Muscle of leg (tissue), 11 donors: ENCODE results near the gene TRAK2. TPM values are rescaled to one million over a fixed set of nuclear protein-coding genes. Genes with fewer than 3 reads are reported as not detected.

Experiments used
- DNase-seq: peaks from one replicate; pipeline ENCODE4 v3.0.0; 2013
- H3K27ac ChIP-seq: one replicate; pipeline ENCODE4 v1.5.1; 2013; ENCODE audit warnings: mild to moderate bottlenecking, low read length, control low read depth
- H3K27me3 ChIP-seq: one replicate; pipeline ENCODE4 v1.6.1; 2013; ENCODE audit warnings: low read length; ENCODE audit not compliant: control insufficient read depth, insufficient read depth
- H3K36me3 ChIP-seq: one replicate; pipeline ENCODE4 v1.6.1; 2013; ENCODE audit warnings: low read length; ENCODE audit not compliant: control insufficient read depth, insufficient read depth
- H3K4me1 ChIP-seq: one replicate; pipeline ENCODE4 v1.6.1; 2013; ENCODE audit warnings: low read length; ENCODE audit not compliant: control insufficient read depth, insufficient read depth
- H3K4me3 ChIP-seq: one replicate; pipeline ENCODE4 v1.5.1; 2013; ENCODE audit warnings: low read length, control low read depth
- H3K9me3 ChIP-seq: replicated peaks from 2 replicates; pipeline ENCODE4 v1.6.1; 2013; ENCODE audit warnings: low read depth, low read length; ENCODE audit not compliant: control insufficient read depth
- WGBS: methylation state at CpG from one replicate; pipeline ENCODE4 v1.1.5; 2013; ENCODE audit warnings: missing lambda C conversion rate; ENCODE audit not compliant: insufficient coverage; 5-methylcytosine and 5-hydroxymethylcytosine counted together
- polyA plus RNA-seq, 8 donors: library from polyadenylated mRNA; unstranded; fragments of 120-200 nt; gene quantifications; one replicate each; pipeline versions ENCODE4 v1.2.1 to v1.2.3, GENCODE V29; 2013; ENCODE audit warnings: inconsistent platforms in 1 of 8, low replicate concordance in 1 of 8; ENCODE audit not compliant: insufficient read length in 8 of 8, insufficient read depth in 1 of 8
- total RNA-seq: library from RNA; stranded (reverse); fragments of 120-200 nt; gene quantifications from one replicate; pipeline ENCODE4 v1.2.4, GENCODE V29; 2013

Gene TRAK2
- total and polyA plus RNA-seq, 9 donors = 18.9 to 33.8 (median 25.7) TPM

- H3K36me3 ChIP-seq = peaks cover 3% of the 10 kb centered on the region
- H3K27ac ChIP-seq = no peak overlapping the region
- no CpG with 5 or more reads among the region's 3 CpGs for WGBS
- no peak overlapping the region for H3K4me3 ChIP-seq
- H3K27me3 ChIP-seq = no peaks in the 10 kb centered on the region
- H3K9me3 ChIP-seq = no peaks in the 10 kb centered on the region
- no peak for DNase-seq
- no peaks in the 10 kb centered on the region for H3K4me1 ChIP-seq
These were observed 30.7 kb downstream of the TRAK2 start for GRCh38 chr2:201420442-201421113.

GRCh38 chr2:201419986-201420385, 31.3 kb downstream of the TRAK2 start:
- 73% methylated on average over 3 of the region's 4 CpGs for WGBS
- H3K27me3 ChIP-seq = no peaks in the 10 kb centered on the region
- H3K36me3 ChIP-seq = peaks cover 3% of the 10 kb centered on the region
- no peak overlapping the region for H3K27ac ChIP-seq
- no peaks in the 10 kb centered on the region for H3K4me1 ChIP-seq
- H3K9me3 ChIP-seq = no peaks in the 10 kb centered on the region
- DNase-seq = no peak
- H3K4me3 ChIP-seq = no peak overlapping the region

- peaks cover 3% of the 10 kb centered on the region for H3K36me3 ChIP-seq
- DNase-seq = no peak
- no peaks in the 10 kb centered on the region for H3K27me3 ChIP-seq
- WGBS = 83% methylated on average over 2 of the region's 3 CpGs
- H3K9me3 ChIP-seq = no peaks in the 10 kb centered on the region
- no peak overlapping the region for H3K27ac ChIP-seq
- H3K4me3 ChIP-seq = no peak overlapping the region
- no peaks in the 10 kb centered on the region for H3K4me1 ChIP-seq
These were observed 32.1 kb downstream of the TRAK2 start for GRCh38 chr2:201419057-201419635.

- no peaks in the 10 kb centered on the region for H3K4me1 ChIP-seq
- WGBS = no CpG with 5 or more reads among the region's 2 CpGs
These were observed 36.1 kb downstream of the TRAK2 start for GRCh38 chr2:201415149-201415548.

GRCh38 chr2:201414099-201415023, 36.9 kb downstream of the TRAK2 start:
- H3K36me3 ChIP-seq = no peaks in the 10 kb centered on the region
- no peaks in the 10 kb centered on the region for H3K4me1 ChIP-seq
- no peak overlapping the region for H3K4me3 ChIP-seq
- no CpG with 5 or more reads among the region's 3 CpGs for WGBS
- H3K27me3 ChIP-seq = no peaks in the 10 kb centered on the region
- DNase-seq = no peak
- no peaks in the 10 kb centered on the region for H3K9me3 ChIP-seq
- H3K27ac ChIP-seq = no peak overlapping the region

More at GRCh38 chr2:201415149-201415548, 36.1 kb downstream of the TRAK2 start:
- peaks cover 3% of the 10 kb centered on the region for H3K36me3 ChIP-seq
- no peak for DNase-seq
- H3K9me3 ChIP-seq = no peaks in the 10 kb centered on the region
- no peak overlapping the region for H3K4me3 ChIP-seq
- no peaks in the 10 kb centered on the region for H3K27me3 ChIP-seq
- no peak overlapping the region for H3K27ac ChIP-seq

GRCh38 chr2:201413552-201413951, 37.7 kb downstream of the TRAK2 start:
- Histone ChIP-seq H3K27me3 (no peaks in the 10 kb centered on the region), H3K4me1 (no peaks in the 10 kb centered on the region), H3K27ac (no peak overlapping the region), H3K36me3 (no peaks in the 10 kb centered on the region), H3K9me3 (no peaks in the 10 kb centered on the region), H3K4me3 (no peak overlapping the region)
- DNase-seq = no peak
- WGBS = 83% methylated on average over 1 of the region's 4 CpGs

GRCh38 chr2:201413143-201413542, 38.1 kb downstream of the TRAK2 start:
- H3K27me3 ChIP-seq = no peaks in the 10 kb centered on the region
- no CpG with 5 or more reads among the region's 2 CpGs for WGBS
- DNase-seq = no peak
- H3K9me3 ChIP-seq = no peaks in the 10 kb centered on the region
- no peak overlapping the region for H3K27ac ChIP-seq
- no peaks in the 10 kb centered on the region for H3K4me1 ChIP-seq
- no peaks in the 10 kb centered on the region for H3K36me3 ChIP-seq
- H3K4me3 ChIP-seq = no peak overlapping the region

- Histone ChIP-seq H3K4me1 (no peaks in the 10 kb centered on the region), H3K9me3 (no peaks in the 10 kb centered on the region), H3K27ac (no peak overlapping the region), H3K4me3 (no peak overlapping the region), H3K27me3 (no peaks in the 10 kb centered on the region), H3K36me3 (no peaks in the 10 kb centered on the region)
- DNase-seq = no peak
These were observed 39.8 kb downstream of the TRAK2 start for GRCh38 chr2:201411421-201411820.

- Histone ChIP-seq H3K4me3 (no peak overlapping the region), H3K9me3 (no peaks in the 10 kb centered on the region), H3K36me3 (no peaks in the 10 kb centered on the region), H3K4me1 (no peaks in the 10 kb centered on the region), H3K27ac (no peak overlapping the region), H3K27me3 (no peaks in the 10 kb centered on the region)
- no peak for DNase-seq
- WGBS = no CpG with 5 or more reads among the region's 3 CpGs
These were observed 42.3 kb downstream of the TRAK2 start for GRCh38 chr2:201408931-201409330.

- no CpG with 5 or more reads among the region's 2 CpGs for WGBS
- no peaks in the 10 kb centered on the region for H3K36me3 ChIP-seq
- no peak for DNase-seq
- no peaks in the 10 kb centered on the region for H3K27me3 ChIP-seq
- no peaks in the 10 kb centered on the region for H3K9me3 ChIP-seq
- no peak overlapping the region for H3K27ac ChIP-seq
- no peak overlapping the region for H3K4me3 ChIP-seq
- H3K4me1 ChIP-seq = no peaks in the 10 kb centered on the region
These were observed 44.0 kb downstream of the TRAK2 start for GRCh38 chr2:201407265-201407664.
